HCT116 (cell line): Measurements from ENCODE around the gene RHNO1. TPM values are rescaled to one million over a fixed set of nuclear protein-coding genes. Genes with fewer than 3 reads are reported as not detected.

Source experiments
- ATAC-seq: fragments of 200-7000 bp; cut with Tn5 transposase; 2 replicates; pipeline ENCODE4 v1.9.1; 2020; ENCODE audit warnings: mild to moderate bottlenecking, moderate library complexity
- BruUV-seq: library from RNA; stranded (reverse); fragments of 400-500 nt; replicated peaks from 2 replicates; lab custom pipeline; 2021; lab: Mats Ljungman, UMichigan
- CTCF ChIA-PET: fragments of 300-600 bp; sonication (Branson Sonifier 250); formaldehyde crosslinking; loops from one replicate; lab custom pipeline; 2021; ENCODE audit warnings: antibody characterized with exemption; lab: Charles Lee
- POLR2A ChIA-PET: fragments of 300-600, 350-600 bp; sonication (Branson Sonifier 250); formaldehyde crosslinking; loops from one replicate; lab custom pipeline; 2021; ENCODE audit warnings: antibody characterized with exemption; lab: Charles Lee
- RAD21 ChIA-PET, 2 experiments: fragments of 300-600 bp; sonication (Branson Sonifier 250); formaldehyde crosslinking; loops; one replicate each; lab custom pipeline; 2023; ENCODE audit warnings: low total read pairs in 2 of 2; ENCODE audit not compliant: uncharacterized antibody in 2 of 2, unreplicated experiment in 2 of 2, low non-redundant PET in 1 of 2; lab: Charles Lee
- DNase-seq: peaks from one replicate; pipeline ENCODE4 v3.0.0-alpha.2; 2010; ENCODE audit warnings: low read depth, low spot score
- H2AFZ ChIP-seq: fragments of 200-600 bp; shearing (Covaris generic), sonication (generic); 2 replicates; pipeline ENCODE4 v1.6.1; 2017; ENCODE audit warnings: low read depth, mixed run types, mixed read lengths, antibody characterized with exemption, low read length; ENCODE audit not compliant: poor library complexity, severe bottlenecking
- H3K27ac ChIP-seq: 2 replicates; pipeline ENCODE4 v1.5.1; 2012; ENCODE audit warnings: low read depth, low read length
- H3K27me3 ChIP-seq: fragments of 200-600 bp; sonication (generic); 2 replicates; pipeline ENCODE4 v1.6.1; 2016; ENCODE audit warnings: mixed run types, low read length, mixed read lengths; ENCODE audit not compliant: insufficient read depth
- H3K36me3 ChIP-seq, 2 experiments: fragments of 200-500 bp in 1 of 2; fragments of 200-600 bp in 1 of 2; sonication (Bioruptor generic) in 1 of 2; sonication (generic) in 1 of 2; 2 replicates each; pipeline versions ENCODE4 v1.5.1 to v1.6.1; 2014 to 2016; ENCODE audit warnings: low read length in 2 of 2, inconsistent platforms in 1 of 2, mixed read lengths in 1 of 2, mixed run types in 1 of 2; ENCODE audit not compliant: insufficient read depth in 2 of 2, control insufficient read depth in 1 of 2
- H3K4me1 ChIP-seq, 2 experiments: fragments of 200-600 bp in 1 of 2; sonication (generic) in 1 of 2; 2 replicates each; pipeline versions ENCODE4 v1.5.1 to v1.6.1; 2012 to 2017; ENCODE audit warnings: low read length in 2 of 2, inconsistent platforms in 1 of 2, mild to moderate bottlenecking in 1 of 2, mixed read lengths in 1 of 2, mixed run types in 1 of 2, moderate library complexity in 1 of 2; ENCODE audit not compliant: insufficient read depth in 2 of 2, control insufficient read depth in 1 of 2
- H3K4me2 ChIP-seq: fragments of 200-600 bp; sonication (generic); 2 replicates; pipeline ENCODE4 v1.6.1; 2017; ENCODE audit warnings: mixed run types, low read length, mixed read lengths
- H3K4me3 ChIP-seq, 2 experiments: fragments of 200-600 bp in 1 of 2; sonication (generic) in 1 of 2; replicated peaks in 1 of 2; 2 replicates each; pipeline ENCODE4 v1.5.1; 2011 to 2016; ENCODE audit warnings: low read length in 2 of 2, control low read depth in 1 of 2, low read depth in 1 of 2, mild to moderate bottlenecking in 1 of 2, mixed read lengths in 1 of 2, mixed run types in 1 of 2
- H3K79me2 ChIP-seq: fragments of 200-600 bp; sonication (generic); 2 replicates; pipeline ENCODE4 v1.6.1; 2017; ENCODE audit warnings: mild to moderate bottlenecking, mixed run types, low read length, moderate library complexity, mixed read lengths; ENCODE audit not compliant: insufficient read depth
- H3K9ac ChIP-seq: fragments of 200-600 bp; sonication (generic); 2 replicates; pipeline ENCODE4 v1.6.1; 2016; ENCODE audit warnings: low read length, mixed read lengths
- H3K9me2 ChIP-seq: fragments of 200-600 bp; sonication (generic), shearing (Covaris generic); 2 replicates; pipeline ENCODE4 v1.6.1; 2017; ENCODE audit warnings: mixed run types, mild to moderate bottlenecking, moderate library complexity; ENCODE audit not compliant: insufficient read depth
- H3K9me3 ChIP-seq, 2 experiments: fragments of 200-500 bp in 1 of 2; fragments of 200-600 bp in 1 of 2; sonication (Bioruptor generic) in 1 of 2; sonication (generic) in 1 of 2; 2 replicates each; pipeline ENCODE4 v1.6.1; 2014 to 2017; ENCODE audit warnings: low read length in 2 of 2, mixed read lengths in 2 of 2, inconsistent platforms in 1 of 2, low read depth in 1 of 2, mild to moderate bottlenecking in 1 of 2, mixed run types in 1 of 2, moderate library complexity in 1 of 2; ENCODE audit not compliant: control insufficient read depth in 1 of 2, insufficient read depth in 1 of 2
- H4K20me1 ChIP-seq: fragments of 200-600 bp; sonication (generic), shearing (Covaris generic); 2 replicates; pipeline ENCODE4 v1.6.1; 2017; ENCODE audit warnings: mixed run types, mild to moderate bottlenecking, moderate library complexity; ENCODE audit not compliant: insufficient read depth
- ATF3 ChIP-seq: IDR thresholded peaks from 2 replicates; pipeline ENCODE4 v1.6.1; 2012
- CEBPB ChIP-seq: IDR thresholded peaks from 2 replicates; pipeline ENCODE4 v1.6.1; 2012; ENCODE audit warnings: low read depth
- CTCF ChIP-seq, 3 experiments: fragments of 200-600 bp in 1 of 3; sonication (generic) in 1 of 3; IDR thresholded peaks in 2 of 3; conservative IDR thresholded peaks in 1 of 3; 2 replicates each; pipeline ENCODE4 v1.5.1; 2012 to 2017; ENCODE audit warnings: low read depth in 2 of 3, low read length in 2 of 3, antibody characterized with exemption in 1 of 3, borderline replicate concordance in 1 of 3, control low read depth in 1 of 3, mild to moderate bottlenecking in 1 of 3, mixed read lengths in 1 of 3, mixed run types in 1 of 3, moderate library complexity in 1 of 3; ENCODE audit not compliant: insufficient read depth in 1 of 3
- EGR1 ChIP-seq: IDR thresholded peaks from 2 replicates; pipeline ENCODE4 v1.6.1; 2012; ENCODE audit warnings: low read depth
- EZH2 ChIP-seq: fragments of 200-600 bp; sonication (generic); IDR thresholded peaks from 2 replicates; pipeline ENCODE4 v1.6.1; 2017; ENCODE audit warnings: antibody characterized with exemption, mixed run types
- EZH2phosphoT487 ChIP-seq: fragments of 200-600 bp; IDR thresholded peaks from 2 replicates; pipeline ENCODE4 v1.6.1; 2018; ENCODE audit warnings: antibody characterized with exemption, borderline replicate concordance
- FOSL1 ChIP-seq: IDR thresholded peaks from 2 replicates; pipeline ENCODE4 v1.6.1; 2012; ENCODE audit warnings: low read depth
- JUND ChIP-seq: IDR thresholded peaks from 2 replicates; pipeline ENCODE4 v1.6.1; 2012
- POLR2AphosphoS5 ChIP-seq: IDR thresholded peaks from 2 replicates; pipeline ENCODE4 v1.6.1; 2011; ENCODE audit warnings: mild to moderate bottlenecking, low read depth, low read length, moderate library complexity
- RAD21 ChIP-seq: IDR thresholded peaks from 2 replicates; pipeline ENCODE4 v1.6.1; 2012; ENCODE audit warnings: low read depth, mild to moderate bottlenecking
- REST ChIP-seq: IDR thresholded peaks from 2 replicates; pipeline ENCODE4 v1.6.1; 2012; ENCODE audit warnings: low read depth
- SIN3A ChIP-seq: IDR thresholded peaks from 2 replicates; pipeline ENCODE4 v1.6.1; 2012; ENCODE audit warnings: low read depth
- SP1 ChIP-seq: IDR thresholded peaks from 2 replicates; pipeline ENCODE4 v1.6.1; 2012; ENCODE audit warnings: low read depth
- TCF7L2 ChIP-seq: IDR thresholded peaks from 2 replicates; pipeline ENCODE4 v1.7.0; 2011; ENCODE audit warnings: borderline replicate concordance, inconsistent platforms; ENCODE audit not compliant: insufficient read depth, insufficient read length; ENCODE audit errors: extremely low read depth
- YY1 ChIP-seq: IDR thresholded peaks from 2 replicates; pipeline ENCODE4 v1.6.1; 2011; ENCODE audit warnings: low read length, low read depth, moderate library complexity, mild to moderate bottlenecking; ENCODE audit not compliant: insufficient replicate concordance; ENCODE audit errors: extremely low read depth
- ZNF274 ChIP-seq: fragments of 200-500 bp; sonication (Bioruptor generic); IDR thresholded peaks from 2 replicates; pipeline ENCODE4 v1.6.1; 2014; ENCODE audit warnings: mild to moderate bottlenecking, low read depth, low read length, inconsistent platforms
- intact Hi-C: fragments of 100-400 bp; cut with micrococcal nuclease; formaldehyde crosslinking; loops from 2 replicates; pipeline ENCODE4 v1.10.0; 2022
- total RNA-seq: library from RNA; stranded (reverse); gene quantifications from one replicate; pipeline ENCODE4 v1.2.1, GENCODE V29; 2021; ENCODE audit not compliant: unreplicated experiment
- TF ChIP-seq, protein P1 (sequence below): IDR thresholded peaks from 2 replicates; pipeline ENCODE4 v1.6.1; 2011; ENCODE audit warnings: mild to moderate bottlenecking, low read length, moderate library complexity; ENCODE audit not compliant: insufficient replicate concordance; ENCODE audit errors: extremely low read depth
- TF ChIP-seq, protein P2 (sequence below): IDR thresholded peaks from 2 replicates; pipeline ENCODE4 v1.6.1; 2012

The RHNO1 gene
- total RNA-seq, 1 experiment from 2014 or later: 29.7 TPM

DNA sequence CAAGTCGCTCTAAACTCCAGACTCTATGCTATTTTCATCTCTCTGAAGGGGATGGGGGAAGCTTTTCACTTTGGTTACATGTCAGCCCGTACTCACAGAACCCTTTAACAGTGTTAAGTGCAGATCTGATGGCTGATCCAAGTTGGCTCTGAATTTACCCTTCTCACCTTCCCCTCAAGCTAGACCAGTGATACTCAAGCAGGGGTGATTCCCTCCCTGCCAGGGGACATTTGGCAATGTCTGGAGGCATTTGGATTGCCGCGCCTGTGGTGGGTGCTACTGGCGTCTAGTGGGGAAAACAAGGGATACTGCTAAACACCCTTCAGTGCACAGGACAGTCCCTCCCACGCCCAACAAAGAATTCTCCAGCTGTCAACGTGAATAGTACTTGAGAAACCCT lies 14.1 kb upstream of the RHNO1 start:
- H2AFZ ChIP-seq: no peak overlapping the region
- H3K27me3 ChIP-seq: no peaks in the 10 kb centered on the region
- BruUV-seq: no TSS peak
- H3K4me2 ChIP-seq: no peak overlapping the region
- H3K9me3 ChIP-seq: no peaks in the 10 kb centered on the region
- TF ChIP-seq CEBPB (no peak), YY1 (no peak), CTCF (IDR thresholded peaks at IDR 0.05 in 2 of 3, conservative IDR thresholded peaks at IDR 0.05 in 1 of 3; ENCODE audit: borderline replicate concordance in 1 of 3, insufficient read depth in 1 of 3, low read depth in 2 of 3, low read length in 2 of 3) (no peak), EZH2phosphoT487 (no peak), POLR2AphosphoS5 (no peak), SP1 (no peak), EGR1 (no peak), ATF3 (no peak), RAD21 (no peak), JUND (no peak), SIN3A (no peak), ZNF274 (no peak), TCF7L2 (no peak), REST (no peak), EZH2 (no peak), FOSL1 (no peak)
- TF ChIP-seq, protein P1, sequence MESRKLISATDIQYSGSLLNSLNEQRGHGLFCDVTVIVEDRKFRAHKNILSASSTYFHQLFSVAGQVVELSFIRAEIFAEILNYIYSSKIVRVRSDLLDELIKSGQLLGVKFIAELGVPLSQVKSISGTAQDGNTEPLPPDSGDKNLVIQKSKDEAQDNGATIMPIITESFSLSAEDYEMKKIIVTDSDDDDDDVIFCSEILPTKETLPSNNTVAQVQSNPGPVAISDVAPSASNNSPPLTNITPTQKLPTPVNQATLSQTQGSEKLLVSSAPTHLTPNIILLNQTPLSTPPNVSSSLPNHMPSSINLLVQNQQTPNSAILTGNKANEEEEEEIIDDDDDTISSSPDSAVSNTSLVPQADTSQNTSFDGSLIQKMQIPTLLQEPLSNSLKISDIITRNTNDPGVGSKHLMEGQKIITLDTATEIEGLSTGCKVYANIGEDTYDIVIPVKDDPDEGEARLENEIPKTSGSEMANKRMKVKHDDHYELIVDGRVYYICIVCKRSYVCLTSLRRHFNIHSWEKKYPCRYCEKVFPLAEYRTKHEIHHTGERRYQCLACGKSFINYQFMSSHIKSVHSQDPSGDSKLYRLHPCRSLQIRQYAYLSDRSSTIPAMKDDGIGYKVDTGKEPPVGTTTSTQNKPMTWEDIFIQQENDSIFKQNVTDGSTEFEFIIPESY: no peak
- TF ChIP-seq, protein P2, sequence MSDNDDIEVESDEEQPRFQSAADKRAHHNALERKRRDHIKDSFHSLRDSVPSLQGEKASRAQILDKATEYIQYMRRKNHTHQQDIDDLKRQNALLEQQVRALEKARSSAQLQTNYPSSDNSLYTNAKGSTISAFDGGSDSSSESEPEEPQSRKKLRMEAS: no peak
- intact Hi-C loops: no loop called here
- H3K27ac ChIP-seq: no peak overlapping the region
- H3K4me3 ChIP-seq: no peak overlapping the region
- no peaks in the 10 kb centered on the region for H3K79me2 ChIP-seq
- no peak for DNase-seq
- no peaks in the 10 kb centered on the region for H3K9me2 ChIP-seq
- H3K9ac ChIP-seq: no peak overlapping the region
- H4K20me1 ChIP-seq: no peaks in the 10 kb centered on the region
- no peak for ATAC-seq
- H3K36me3 ChIP-seq: peaks cover 59 to 65% of the 10 kb centered on the region in 2 experiments
- ChIA-PET RAD21 (no interaction called here), POLR2A (no interaction called here), CTCF (interaction anchor here (1.0 kb wide), 1 partner anchor 9 kb away, joined by 4 read pairs; no protein-coding TSS in a partner anchor)
- H3K4me1 ChIP-seq: no peaks in the 10 kb centered on the region
